WERI-Rb-1 (cell line): ENCODE data around the gene RCAN2.

ENCODE experiments used
- DNase-seq: peaks from one replicate; pipeline ENCODE4 v3.0.0-alpha.2; 2020
- H3K27ac ChIP-seq: fragments of 250-450 bp; sonication (Bioruptor Pico); 2 replicates; pipeline ENCODE4 v1.5.1; 2020; ENCODE audit warnings: mild to moderate bottlenecking, moderate library complexity
- H3K27me3 ChIP-seq: fragments of 250-450 bp; sonication (Bioruptor Pico); 2 replicates; pipeline ENCODE4 v1.5.1; 2021; ENCODE audit warnings: mild to moderate bottlenecking, low read depth, moderate library complexity; ENCODE audit not compliant: insufficient read depth, severe bottlenecking
- H3K36me3 ChIP-seq: fragments of 250-450 bp; sonication (Bioruptor Pico); 2 replicates; pipeline ENCODE4 v1.5.1; 2020; ENCODE audit warnings: mild to moderate bottlenecking, moderate library complexity
- H3K4me3 ChIP-seq: 2 replicates; pipeline ENCODE4 v1.5.1; 2011; ENCODE audit warnings: low read depth, mild to moderate bottlenecking, control low read depth, low read length
- H3K9me3 ChIP-seq: fragments of 250-450 bp; sonication (Bioruptor Pico); 2 replicates; pipeline ENCODE4 v1.5.1; 2021; ENCODE audit warnings: mild to moderate bottlenecking, moderate library complexity; ENCODE audit not compliant: severe bottlenecking
- CTCF ChIP-seq: IDR thresholded peaks from 2 replicates; pipeline ENCODE4 v1.5.1; 2011; ENCODE audit warnings: low read depth, mild to moderate bottlenecking, control low read depth, inconsistent platforms, low read length

The RCAN2 gene

GRCh38 chr6:46526607-46527006, 35.4 kb upstream of the RCAN2 start:
- DNase-seq = peak; percentile 43
- Histone ChIP-seq H3K36me3 (no peaks in the 10 kb centered on the region), H3K9me3 (no peaks in the 10 kb centered on the region), H3K27ac (no peak overlapping the region), H3K27me3 (no peaks in the 10 kb centered on the region), H3K4me3 (no peak overlapping the region)
- TF ChIP-seq CTCF = no peak

GRCh38 chr6:46525583-46525982, 34.3 kb upstream of the RCAN2 start:
- TF ChIP-seq CTCF = no peak
- Histone ChIP-seq H3K4me3 (no peak overlapping the region), H3K27me3 (no peaks in the 10 kb centered on the region), H3K9me3 (no peaks in the 10 kb centered on the region), H3K27ac (no peak overlapping the region), H3K36me3 (no peaks in the 10 kb centered on the region)
- no peak for DNase-seq

DNA sequence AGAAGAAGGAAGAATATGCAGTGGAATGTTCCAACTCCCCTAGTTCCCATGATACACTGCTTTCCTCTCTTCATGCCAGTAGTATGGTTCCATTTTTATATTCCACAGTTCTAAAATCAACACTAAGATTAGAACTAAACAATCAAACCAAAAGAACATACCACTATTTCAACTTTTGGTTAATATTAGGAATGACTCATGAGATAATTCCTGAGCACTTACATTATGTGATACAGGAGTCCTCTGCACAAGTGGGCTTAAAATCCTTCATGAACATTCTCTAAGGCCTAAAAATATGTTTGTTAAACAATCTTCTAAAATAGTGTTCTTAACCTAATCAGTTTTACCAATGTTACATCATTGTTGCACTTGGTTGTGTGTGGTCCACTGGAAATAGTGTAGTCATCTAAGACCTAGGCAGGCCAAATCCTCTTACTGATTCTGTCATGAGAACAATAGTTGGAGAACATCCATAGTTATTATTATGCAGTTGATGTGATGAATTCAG, 30.3 kb upstream of the RCAN2 start:
- Histone ChIP-seq H3K36me3 (no peaks in the 10 kb centered on the region), H3K9me3 (no peaks in the 10 kb centered on the region), H3K27ac (no peak overlapping the region), H3K27me3 (no peaks in the 10 kb centered on the region), H3K4me3 (no peak overlapping the region)
- no peak for TF ChIP-seq CTCF
- no peak for DNase-seq

DNA sequence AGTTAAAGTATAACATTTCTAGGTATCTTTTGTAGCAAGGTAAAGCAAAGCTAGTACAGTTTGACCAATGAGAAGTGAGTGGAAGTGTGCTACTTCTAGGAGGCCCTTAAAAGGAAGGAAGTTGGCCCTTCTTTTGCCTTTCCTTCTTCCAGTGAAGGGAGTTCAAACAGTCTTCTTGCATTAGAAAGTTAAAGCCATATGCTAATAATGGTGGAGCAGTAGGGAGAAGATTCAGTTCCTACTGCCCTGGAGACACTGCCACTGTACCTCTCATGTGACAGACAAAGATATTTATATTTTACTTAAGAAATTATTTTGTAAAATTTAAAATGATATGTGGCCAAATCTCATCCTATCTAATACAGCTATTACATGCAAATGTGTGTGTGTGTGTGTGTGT, 26.0 kb upstream of the RCAN2 start:
- no peak for DNase-seq
- TF ChIP-seq CTCF = no peak
- Histone ChIP-seq H3K36me3 (no peaks in the 10 kb centered on the region), H3K4me3 (no peak overlapping the region), H3K9me3 (no peaks in the 10 kb centered on the region), H3K27me3 (no peaks in the 10 kb centered on the region), H3K27ac (no peak overlapping the region)

DNA sequence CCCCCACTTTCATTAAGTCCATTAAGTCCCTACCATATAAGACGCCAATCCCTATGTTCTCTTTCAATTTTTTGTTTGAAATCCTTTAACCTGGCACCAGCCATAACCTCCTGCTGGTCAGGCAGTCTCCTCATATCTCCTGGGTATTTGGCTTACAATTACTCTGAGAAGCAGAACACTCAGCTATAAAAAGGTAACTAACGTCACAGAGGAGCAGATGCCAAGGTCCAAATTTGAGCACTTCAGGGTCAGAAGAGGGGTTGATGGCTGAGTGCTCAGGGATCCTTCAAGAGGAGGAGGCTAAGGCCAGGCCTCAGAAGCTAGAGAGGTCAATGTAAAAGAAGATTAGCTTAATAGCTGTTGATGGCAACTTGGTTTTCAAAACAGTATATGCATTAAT, 22.3 kb upstream of the RCAN2 start:
- DNase-seq = no peak
- Histone ChIP-seq H3K27ac (no peak overlapping the region), H3K27me3 (no peaks in the 10 kb centered on the region), H3K36me3 (no peaks in the 10 kb centered on the region), H3K4me3 (no peak overlapping the region), H3K9me3 (no peaks in the 10 kb centered on the region)
- no peak for TF ChIP-seq CTCF

GRCh38 chr6:46511320-46511719, 20.1 kb upstream of the RCAN2 start:
- H3K27ac ChIP-seq = no peak overlapping the region
- H3K27me3 ChIP-seq = no peaks in the 10 kb centered on the region
- H3K36me3 ChIP-seq = no peaks in the 10 kb centered on the region
- DNase-seq = no peak
- no peak overlapping the region for H3K4me3 ChIP-seq
- H3K9me3 ChIP-seq = no peaks in the 10 kb centered on the region
- no peak for TF ChIP-seq CTCF
